Neuronal stem cell (in vitro differentiated cells): ENCODE measurements around the gene FRMD8.

ENCODE experiments used
- DNase-seq: peaks from one replicate; pipeline ENCODE4 v3.0.0-alpha.2; 2013; ENCODE audit warnings: low spot score
- H2AFZ ChIP-seq: one replicate; pipeline ENCODE4 v1.6.1; 2013; ENCODE audit warnings: mild to moderate bottlenecking, low read length, inconsistent platforms
- H2AK5ac ChIP-seq: 2 replicates; pipeline ENCODE4 v1.6.1; 2013; ENCODE audit warnings: low read depth, mild to moderate bottlenecking, inconsistent platforms, low read length, moderate library complexity, mixed read lengths
- H2BK120ac ChIP-seq: 2 replicates; pipeline ENCODE4 v1.6.1; 2013; ENCODE audit warnings: low read depth, mild to moderate bottlenecking, inconsistent platforms, low read length, moderate library complexity, mixed read lengths
- H2BK12ac ChIP-seq: one replicate; pipeline ENCODE4 v1.6.1; 2013; ENCODE audit warnings: low read length, inconsistent platforms
- H2BK15ac ChIP-seq: 2 replicates; pipeline ENCODE4 v1.6.1; 2013; ENCODE audit warnings: mild to moderate bottlenecking, low read length, inconsistent platforms, mixed read lengths
- H2BK5ac ChIP-seq: one replicate; pipeline ENCODE4 v1.6.1; 2013; ENCODE audit warnings: inconsistent platforms, mild to moderate bottlenecking, low read length, moderate library complexity
- H3K14ac ChIP-seq: one replicate; pipeline ENCODE4 v1.6.1; 2013; ENCODE audit warnings: low read length, inconsistent platforms
- H3K18ac ChIP-seq: 2 replicates; pipeline ENCODE4 v1.6.1; 2013; ENCODE audit warnings: low read length, inconsistent platforms
- H3K23ac ChIP-seq: 2 replicates; pipeline ENCODE4 v1.6.1; 2013; ENCODE audit warnings: low read depth, mild to moderate bottlenecking, mixed read lengths, low read length, inconsistent platforms; ENCODE audit not compliant: poor library complexity
- H3K27ac ChIP-seq: replicated peaks from 3 replicates; pipeline ENCODE4 v1.5.1; 2013; ENCODE audit warnings: low read length, inconsistent platforms
- H3K27me3 ChIP-seq, 3 experiments: 2 replicates each; pipeline ENCODE4 v1.6.1; 2013; ENCODE audit warnings: low read length in 3 of 3, mild to moderate bottlenecking in 2 of 3, inconsistent platforms in 1 of 3, low read depth in 1 of 3, mixed read lengths in 1 of 3, moderate library complexity in 1 of 3; ENCODE audit not compliant: control insufficient read depth in 3 of 3, insufficient read depth in 3 of 3
- H3K36me3 ChIP-seq, 2 donors: replicated peaks in 1 of 2; 2 replicates each; pipeline ENCODE4 v1.6.1; 2013; ENCODE audit warnings: low read length in 2 of 2; ENCODE audit not compliant: control insufficient read depth in 2 of 2, insufficient read depth in 2 of 2
- H3K4ac ChIP-seq: 2 replicates; pipeline ENCODE4 v1.6.1; 2013; ENCODE audit warnings: inconsistent platforms, mild to moderate bottlenecking, low read length, moderate library complexity
- H3K4me1 ChIP-seq, 2 donors: 1 replicate in 1 of 2; 2 replicates in 1 of 2; pipeline ENCODE4 v1.6.1; 2013; ENCODE audit warnings: low read length in 2 of 2, low read depth in 1 of 2; ENCODE audit not compliant: control insufficient read depth in 2 of 2, insufficient read depth in 1 of 2
- H3K4me2 ChIP-seq: one replicate; pipeline ENCODE4 v1.6.1; 2013; ENCODE audit warnings: mild to moderate bottlenecking, low read length, inconsistent platforms; ENCODE audit not compliant: insufficient read depth, poor library complexity, severe bottlenecking
- H3K4me3 ChIP-seq, 2 donors: 2 replicates each; pipeline ENCODE4 v1.5.1; 2013; ENCODE audit warnings: low read length in 2 of 2, mild to moderate bottlenecking in 2 of 2, inconsistent platforms in 1 of 2, moderate library complexity in 1 of 2
- H3K79me1 ChIP-seq: one replicate; pipeline ENCODE4 v1.6.1; 2013; ENCODE audit warnings: low read depth, mild to moderate bottlenecking, inconsistent platforms, low read length, moderate library complexity
- H3K9ac ChIP-seq: one replicate; pipeline ENCODE4 v1.6.1; 2013; ENCODE audit warnings: mild to moderate bottlenecking, low read depth, low read length, inconsistent platforms; ENCODE audit not compliant: poor library complexity
- H3K9me3 ChIP-seq, 2 donors: replicated peaks in 1 of 2; 2 replicates each; pipeline versions ENCODE3 to v1.6.1; 2013; ENCODE audit warnings: low read length in 2 of 2, mild to moderate bottlenecking in 2 of 2, inconsistent platforms in 1 of 2, low read depth in 1 of 2, mixed read lengths in 1 of 2, moderate library complexity in 1 of 2; ENCODE audit not compliant: control insufficient read depth in 2 of 2, insufficient read depth in 1 of 2
- H4K8ac ChIP-seq: one replicate; pipeline ENCODE4 v1.6.1; 2013; ENCODE audit warnings: low read depth, mild to moderate bottlenecking, inconsistent platforms, low read length, moderate library complexity
- H4K91ac ChIP-seq: one replicate; pipeline ENCODE4 v1.6.1; 2013; ENCODE audit warnings: low read length, low read depth, mild to moderate bottlenecking, inconsistent platforms; ENCODE audit not compliant: poor library complexity
- WGBS, 2 donors: extraction: QIAGEN DNeasy Blood & Tissue Kit; methylation state at CpG; one replicate each; pipeline ENCODE4 v1.1.7; 2013; ENCODE audit warnings: missing lambda C conversion rate in 2 of 2, mixed read lengths in 1 of 2; ENCODE audit not compliant: insufficient read length in 2 of 2, insufficient replicate concordance in 1 of 2; ENCODE audit errors: extremely low coverage in 2 of 2; 5-methylcytosine and 5-hydroxymethylcytosine counted together

Gene FRMD8

GRCh38 chr11:65390099-65390941 lies 3.9 kb downstream of the FRMD8 start:
- Histone ChIP-seq H2BK12ac (peak overlapping the region; percentile 41), H2AK5ac (peak overlapping the region; percentile 89)

DNA sequence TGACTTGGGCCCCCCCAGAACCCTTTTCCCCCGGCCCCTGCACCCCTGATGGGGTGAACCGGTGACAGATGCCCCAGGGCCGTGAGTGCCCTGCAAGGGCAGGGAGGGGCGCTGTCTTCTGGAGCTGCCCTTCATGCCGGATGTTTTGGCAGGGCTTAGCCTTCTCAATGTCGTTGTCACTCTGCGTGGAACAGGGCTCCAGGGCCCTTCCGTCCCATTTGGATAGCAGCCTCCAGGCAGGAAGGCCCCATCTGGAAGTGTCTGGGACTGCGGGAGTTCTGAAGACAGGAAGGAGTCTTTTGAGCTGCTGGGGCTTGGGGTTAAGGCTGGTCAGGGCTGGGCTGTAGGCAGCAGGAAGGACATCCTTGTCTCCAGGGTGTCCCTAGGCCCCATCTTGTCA lies 4.6 kb downstream of the FRMD8 start:
- H3K36me3 ChIP-seq, result peaks cover 0 to 11% of the 10 kb centered on the region in 2 donors
- H4K91ac ChIP-seq, result peak overlapping the region; percentile 38
- H2BK12ac ChIP-seq, result peak overlapping the region; percentile 41
- H2BK15ac ChIP-seq, result no peak overlapping the region
- H3K79me1 ChIP-seq, result peaks cover 8% of the 10 kb centered on the region
- H3K4ac ChIP-seq, result no peak overlapping the region
- H2AFZ ChIP-seq, result no peak overlapping the region
- H3K27ac ChIP-seq, result no peak overlapping the region
- no peak overlapping the region for H3K4me3 ChIP-seq
- peak overlapping the region; percentile 55 for H3K23ac ChIP-seq
- no peak overlapping the region for H3K14ac ChIP-seq
- H3K9me3 ChIP-seq, result peaks cover 0 to 2% of the 10 kb centered on the region in 2 donors
- no peaks in the 10 kb centered on the region for H3K27me3 ChIP-seq
- H4K8ac ChIP-seq, result no peak overlapping the region
- H2AK5ac ChIP-seq, result peak overlapping the region; percentile 83
- H3K4me1 ChIP-seq, result peaks cover 16 to 18% of the 10 kb centered on the region in 2 donors
- H2BK120ac ChIP-seq, result no peak overlapping the region
- no peak for DNase-seq
- WGBS, 2 donors, result no CpG with 5 or more reads among the region's 9 CpGs
- H2BK5ac ChIP-seq, result peak overlapping the region; percentile 19
- peak overlapping the region; percentile 63 for H3K9ac ChIP-seq
- H3K4me2 ChIP-seq, result no peak overlapping the region
- peak overlapping the region; percentile 59 for H3K18ac ChIP-seq

More at GRCh38 chr11:65390099-65390941, 3.9 kb downstream of the FRMD8 start:
- no peak overlapping the region for H3K27ac ChIP-seq
- H3K4me3 ChIP-seq, result no peak overlapping the region
- H3K18ac ChIP-seq, result peak overlapping the region; percentile 77
- no CpG with 5 or more reads among the region's 21 CpGs for WGBS, 2 donors
- no peak overlapping the region for H4K8ac ChIP-seq
- no peak overlapping the region for H2AFZ ChIP-seq
- no peak for DNase-seq
- H3K14ac ChIP-seq, result peak overlapping the region; percentile 17
- peak overlapping the region; percentile 43 for H2BK5ac ChIP-seq
- peak overlapping the region; percentile 55 for H3K23ac ChIP-seq
- H3K27me3 ChIP-seq, result no peaks in the 10 kb centered on the region
- H3K9ac ChIP-seq, result no peak overlapping the region
- H3K4me2 ChIP-seq, result no peak overlapping the region
- H3K36me3 ChIP-seq, result peaks cover 0 to 11% of the 10 kb centered on the region in 2 donors
- H2BK120ac ChIP-seq, result peak overlapping the region; percentile 4
- H3K4ac ChIP-seq, result no peak overlapping the region
- peaks cover 0 to 2% of the 10 kb centered on the region in 2 donors for H3K9me3 ChIP-seq
- H3K4me1 ChIP-seq, result peaks cover 16 to 18% of the 10 kb centered on the region in 2 donors
- peaks cover 8% of the 10 kb centered on the region for H3K79me1 ChIP-seq
- peak overlapping the region; percentile 38 for H4K91ac ChIP-seq
- H2BK15ac ChIP-seq, result no peak overlapping the region

- Histone ChIP-seq H3K23ac (no peak overlapping the region), H4K91ac (no peak overlapping the region), H3K9me3 (peaks cover 0 to 2% of the 10 kb centered on the region in 2 donors), H3K27me3 (no peaks in the 10 kb centered on the region), H2BK12ac (no peak overlapping the region), H2BK5ac (peak overlapping the region; percentile 24), H2BK15ac (no peak overlapping the region), H3K27ac (no peak overlapping the region), H3K14ac (no peak overlapping the region), H3K4ac (no peak overlapping the region), H2BK120ac (no peak overlapping the region), H3K9ac (no peak overlapping the region), H3K18ac (peak overlapping the region; percentile 64), H2AK5ac (no peak overlapping the region), H3K36me3 (peaks cover 4 to 15% of the 10 kb centered on the region in 2 donors), H3K4me1 (peaks cover 13 to 17% of the 10 kb centered on the region in 2 donors), H3K79me1 (peaks cover 8% of the 10 kb centered on the region), H3K4me3 (no peak overlapping the region), H4K8ac (no peak overlapping the region), H2AFZ (no peak overlapping the region), H3K4me2 (no peak overlapping the region)
- DNase-seq, result no peak
- WGBS, 2 donors, result no CpG with 5 or more reads among the region's 13 CpGs
Observed at GRCh38 chr11:65392186-65392829, 5.9 kb downstream of the FRMD8 start.

DNA sequence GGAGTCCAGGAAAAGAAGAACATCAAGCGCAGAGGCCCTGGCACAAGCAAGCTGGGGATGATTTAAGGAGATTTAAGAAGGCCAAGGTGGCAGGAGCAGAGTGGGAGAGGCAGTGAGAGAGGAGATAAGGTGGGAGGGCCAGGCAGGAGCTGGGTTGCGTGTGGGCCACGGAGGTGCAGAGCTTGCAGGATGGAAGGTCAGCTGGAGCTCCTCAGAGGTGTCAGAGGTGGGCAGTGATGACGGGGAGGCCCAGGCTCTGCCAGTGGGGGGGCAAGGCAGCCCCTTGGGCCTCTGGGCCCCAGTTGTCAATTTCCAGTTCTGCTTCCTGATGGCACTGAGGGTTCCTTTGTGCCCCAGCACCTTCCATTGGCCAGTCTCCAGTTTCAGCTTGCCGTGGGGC lies 6.5 kb downstream of the FRMD8 start:
- Histone ChIP-seq H3K18ac (no peak overlapping the region), H3K14ac (no peak overlapping the region), H3K23ac (no peak overlapping the region), H3K4ac (no peak overlapping the region), H2AK5ac (peak overlapping the region; percentile 56), H4K8ac (no peak overlapping the region), H3K4me3 (no peak overlapping the region), H3K9me3 (peaks cover 0 to 2% of the 10 kb centered on the region in 2 donors), H3K4me1 (peaks cover 13 to 17% of the 10 kb centered on the region in 2 donors), H2AFZ (no peak overlapping the region), H3K36me3 (peaks cover 6 to 19% of the 10 kb centered on the region in 2 donors), H3K27me3 (no peaks in the 10 kb centered on the region), H3K9ac (no peak overlapping the region), H2BK12ac (no peak overlapping the region), H2BK5ac (peak overlapping the region; percentile 75), H3K4me2 (no peak overlapping the region), H2BK15ac (no peak overlapping the region), H2BK120ac (no peak overlapping the region), H3K27ac (no peak overlapping the region), H3K79me1 (peaks cover 8% of the 10 kb centered on the region), H4K91ac (no peak overlapping the region)
- no peak for DNase-seq
- WGBS, 2 donors, result no CpG with 5 or more reads among the region's 5 CpGs
